ENCODE results near the gene RGL2. TPM values are rescaled to one million over a fixed set of nuclear protein-coding genes. Genes with fewer than 3 reads are reported as not detected.
"Not testable (repeated sequence)": the region's sequence is repeated elsewhere in the genome, so short reads cannot be mapped to it uniquely, and the experiment has no call there.

RGL2 gene
- total RNA-seq, 6 donors from 2014 or later = 56.5 to 149 (median 77.9) TPM

GRCh38 chr6:33288921-33289783 is 9.6 kb downstream of the RGL2 start, which contains the start of the genes PFDN6 and WDR46:
PFDN6 (plus strand) TSS chr6:33289601; CDS start chr6:33289857, 256 bp downstream.
WDR46 (minus strand) TSS chr6:33289239; CDS start chr6:33289170, 69 bp downstream.
- 0% methylated on average over 33 to 42 of the region's 43 CpGs for WGBS, 2 donors
- peaks cover 17 to 26% (median 22%) of the 10 kb centered on the region in 4 donors for H3K4me1 ChIP-seq
- DNase-seq (peak; percentile 72 to 85), ATAC-seq (ENCODE audit: low FRiP score in 2 of 2) (peak; percentile 96 to 98)
- peaks cover 16 to 68% (median 44%) of the 10 kb centered on the region in 4 donors for H3K36me3 ChIP-seq
- H3K27ac ChIP-seq = peak within 1 kb of the TSS; percentile 66 to 84 (median 74)
- H3K27me3 ChIP-seq = no peaks in the 10 kb centered on the region
- TF ChIP-seq POLR2AphosphoS5 (IDR thresholded peaks at IDR 0.05) (peak; percentile 27 to 66), POLR2A (IDR thresholded peaks at IDR 0.05) (peak in 3 of 4 donors; percentile 12 to 39 (median 31)), EP300 (IDR thresholded peaks at IDR 0.05) (no peak)
- peak within 1 kb of the TSS; percentile 70 to 94 (median 84) for H3K4me3 ChIP-seq
- H3K9me3 ChIP-seq = no peaks in the 10 kb centered on the region

GRCh38 chr6:33288141-33288920 is 10.4 kb downstream of the RGL2 start:
- Histone ChIP-seq H3K4me1 (peaks cover 17 to 26% (median 22%) of the 10 kb centered on the region in 4 donors), H3K4me3 (peak overlapping the region; percentile 70 to 94 (median 84)), H3K27ac (peak overlapping the region; percentile 66 to 84 (median 74)), H3K27me3 (no peaks in the 10 kb centered on the region), H3K9me3 (no peaks in the 10 kb centered on the region), H3K36me3 (peaks cover 16 to 67% (median 39%) of the 10 kb centered on the region in 4 donors)
- ATAC-seq (ENCODE audit: low FRiP score in 2 of 2) (peak in 1 of 2 donors; percentile 4), DNase-seq (peak in 1 of 2 donors; percentile 72)
- TF ChIP-seq POLR2AphosphoS5 (IDR thresholded peaks at IDR 0.05) (no peak), CTCF (IDR thresholded peaks at IDR 0.05) (peak in 1 of 6 experiments; percentile 9)
- WGBS, 2 donors = 10 to 15% methylated on average over 17 to 21 of the region's 21 CpGs

- WGBS, 2 donors = 85 to 88% methylated on average over 16 to 22 of the region's 22 CpGs
- H3K4me3 ChIP-seq = no peak overlapping the region
- ATAC-seq (ENCODE audit: low FRiP score in 2 of 2) (no peak), DNase-seq (no peak)
- TF ChIP-seq EP300 (IDR thresholded peaks at IDR 0.05) = no peak
- no peak for TF ChIP-seq CTCF (IDR thresholded peaks at IDR 0.05)
- no peak for TF ChIP-seq POLR2A (IDR thresholded peaks at IDR 0.05)
- TF ChIP-seq POLR2AphosphoS5 (IDR thresholded peaks at IDR 0.05) = no peak
- no peaks in the 10 kb centered on the region for H3K9me3 ChIP-seq
- peaks cover 10 to 67% (median 36%) of the 10 kb centered on the region in 4 donors for H3K36me3 ChIP-seq
- no peaks in the 10 kb centered on the region for H3K27me3 ChIP-seq
- no peak overlapping the region for H3K27ac ChIP-seq
- H3K4me1 ChIP-seq = peaks cover 17 to 26% (median 22%) of the 10 kb centered on the region in 4 donors
Measured at GRCh38 chr6:33286946-33287914, 11.5 kb downstream of the RGL2 start.

GRCh38 chr6:33285214-33285613 is 13.5 kb downstream of the RGL2 start:
- peaks cover 0 to 70% (median 36%) of the 10 kb centered on the region in 4 donors for H3K36me3 ChIP-seq
- H3K9me3 ChIP-seq; DNase-seq; H3K27me3 ChIP-seq; H3K4me3 ChIP-seq; H3K27ac ChIP-seq; ATAC-seq (ENCODE audit: low FRiP score in 2 of 2): not testable (repeated sequence)
- 86 to 94% methylated on average over 4 of the region's 4 CpGs for WGBS, 2 donors
- H3K4me1 ChIP-seq = peaks cover 12 to 18% (median 17%) of the 10 kb centered on the region in 4 donors

GRCh38 chr6:33280539-33280938 is 18.2 kb downstream of the RGL2 start:
- TF ChIP-seq POLR2A (IDR thresholded peaks at IDR 0.05) (no peak), EP300 (IDR thresholded peaks at IDR 0.05) (no peak), POLR2AphosphoS5 (IDR thresholded peaks at IDR 0.05) (no peak), CTCF (IDR thresholded peaks at IDR 0.05) (no peak)
- ATAC-seq (ENCODE audit: low FRiP score in 2 of 2) = no peak
- Histone ChIP-seq H3K4me1 (peaks cover 18 to 36% (median 29%) of the 10 kb centered on the region in 4 donors), H3K4me3 (no peak overlapping the region), H3K27ac (peak overlapping the region in 2 of 4 donors; percentile 6 to 34), H3K27me3 (no peaks in the 10 kb centered on the region), H3K9me3 (no peaks in the 10 kb centered on the region), H3K36me3 (peaks cover 0 to 79% (median 41%) of the 10 kb centered on the region in 4 donors)
- no peak for DNase-seq
- WGBS, 2 donors = 93 to 100% methylated on average over 2 to 6 of the region's 6 CpGs
